HS-27A (cell line): ENCODE results near the gene PRDM16.

Experiments
- DNase-seq: peaks from one replicate; pipeline ENCODE4 v3.0.0-alpha.2; 2012; ENCODE audit warnings: low read depth, missing footprints

Gene PRDM16

GRCh38 chr1:3432306-3432705 lies 363.3 kb downstream of the PRDM16 start:
- DNase-seq = no peak

GRCh38 chr1:3433076-3433475 lies 364.1 kb downstream of the PRDM16 start:
- no peak for DNase-seq

GRCh38 chr1:3433596-3434320 lies 364.8 kb downstream of the PRDM16 start:
- DNase-seq = no peak

- DNase-seq = no peak
Observed at GRCh38 chr1:3434406-3435110, 365.6 kb downstream of the PRDM16 start.

GRCh38 chr1:3435666-3436065 lies 366.7 kb downstream of the PRDM16 start:
- DNase-seq = no peak

- no peak for DNase-seq
Observed at GRCh38 chr1:3436451-3436850, 367.4 kb downstream of the PRDM16 start.

- DNase-seq = no peak
Observed at GRCh38 chr1:3436901-3437300, 367.9 kb downstream of the PRDM16 start.

GRCh38 chr1:3438661-3439180 lies 369.7 kb downstream of the PRDM16 start:
- no peak for DNase-seq

GRCh38 chr1:3439346-3440299 lies 370.6 kb downstream of the PRDM16 start:
- no peak for DNase-seq

GRCh38 chr1:3440300-3440681 lies 371.3 kb downstream of the PRDM16 start:
- DNase-seq = no peak

- no peak for DNase-seq
Observed at GRCh38 chr1:3440711-3441409, 371.9 kb downstream of the PRDM16 start.

GRCh38 chr1:3441410-3441847 lies 372.4 kb downstream of the PRDM16 start:
- DNase-seq = no peak

- DNase-seq = no peak
Observed at GRCh38 chr1:3441880-3442279, 372.9 kb downstream of the PRDM16 start.

- DNase-seq = no peak
Observed at GRCh38 chr1:3442331-3442730, 373.3 kb downstream of the PRDM16 start.

- DNase-seq = no peak
Observed at GRCh38 chr1:3442901-3443300, 373.9 kb downstream of the PRDM16 start.

GRCh38 chr1:3443807-3444206 lies 374.8 kb downstream of the PRDM16 start:
- DNase-seq = no peak

GRCh38 chr1:3444298-3444697 lies 375.3 kb downstream of the PRDM16 start:
- DNase-seq = no peak

- no peak for DNase-seq
Observed at GRCh38 chr1:3444736-3445135, 375.7 kb downstream of the PRDM16 start.

GRCh38 chr1:3450202-3450863 lies 381.3 kb downstream of the PRDM16 start:
- no peak for DNase-seq

GRCh38 chr1:3450983-3451382 lies 382.0 kb downstream of the PRDM16 start:
- DNase-seq = no peak
